NCI-H1436 (cell line): ENCODE results near the gene FOXC1.

Experiments
- DNase-seq: peaks from one replicate; lab custom pipeline; 2025; lab: John Stamatoyannopoulos, UW

The FOXC1 gene

DNA sequence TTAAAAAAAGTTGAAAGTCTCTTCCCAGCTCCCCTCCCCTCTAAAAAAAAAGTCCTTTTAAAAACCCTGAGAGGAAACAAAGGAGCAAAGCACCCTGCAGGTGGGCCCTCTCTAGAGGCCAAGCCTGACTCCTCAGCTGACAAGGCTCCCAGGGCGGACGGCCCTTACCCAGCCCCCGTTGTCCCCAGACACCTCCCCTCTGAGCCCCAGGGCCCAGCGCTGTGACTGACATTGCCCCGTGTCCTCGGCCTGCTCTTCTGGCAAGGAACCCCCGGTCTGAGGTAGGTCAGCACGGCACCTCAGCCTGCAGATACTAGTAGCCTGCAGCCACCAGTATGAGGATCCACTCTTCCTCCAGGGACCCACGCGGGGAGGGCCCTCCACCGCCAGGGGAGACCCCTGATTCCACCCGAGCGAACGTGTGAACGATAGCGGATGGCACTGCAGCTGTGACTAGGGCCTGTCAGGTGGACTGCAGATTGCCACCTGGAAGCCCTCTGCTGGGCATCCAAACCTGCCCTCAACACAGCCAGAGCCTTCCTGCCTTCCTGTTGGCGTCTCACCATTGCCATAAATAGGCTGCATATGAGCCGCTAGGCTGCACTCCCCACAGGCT lies 34.2 kb downstream of the FOXC1 start:
- DNase-seq: no peak

DNA sequence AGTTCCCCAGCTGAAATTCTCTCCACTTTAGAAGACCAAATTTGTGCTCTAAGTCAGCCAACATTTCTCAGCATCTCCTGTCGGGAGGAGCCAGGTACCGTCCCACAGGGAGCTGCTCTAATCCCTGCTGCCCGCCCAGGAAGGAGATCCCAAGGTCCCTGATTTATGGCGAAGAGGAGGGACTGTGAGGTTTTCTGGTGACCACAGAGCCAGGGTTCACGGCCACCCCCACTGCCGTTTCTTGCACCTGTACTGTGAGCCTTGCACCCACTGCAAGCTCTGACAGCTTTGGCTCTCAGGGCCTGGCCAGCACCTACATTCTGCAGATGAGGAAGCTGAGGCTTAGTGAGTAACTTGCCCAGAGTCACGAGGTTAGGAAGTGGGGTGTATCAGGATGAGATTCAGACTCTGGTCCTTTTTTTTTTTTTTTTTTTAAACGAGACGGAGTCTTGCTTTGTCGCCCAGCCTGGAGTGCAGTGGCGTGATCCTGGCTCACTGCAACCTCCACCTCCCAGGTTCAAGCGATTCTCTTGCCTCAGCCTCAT lies 34.9 kb downstream of the FOXC1 start:
- DNase-seq: no peak

DNA sequence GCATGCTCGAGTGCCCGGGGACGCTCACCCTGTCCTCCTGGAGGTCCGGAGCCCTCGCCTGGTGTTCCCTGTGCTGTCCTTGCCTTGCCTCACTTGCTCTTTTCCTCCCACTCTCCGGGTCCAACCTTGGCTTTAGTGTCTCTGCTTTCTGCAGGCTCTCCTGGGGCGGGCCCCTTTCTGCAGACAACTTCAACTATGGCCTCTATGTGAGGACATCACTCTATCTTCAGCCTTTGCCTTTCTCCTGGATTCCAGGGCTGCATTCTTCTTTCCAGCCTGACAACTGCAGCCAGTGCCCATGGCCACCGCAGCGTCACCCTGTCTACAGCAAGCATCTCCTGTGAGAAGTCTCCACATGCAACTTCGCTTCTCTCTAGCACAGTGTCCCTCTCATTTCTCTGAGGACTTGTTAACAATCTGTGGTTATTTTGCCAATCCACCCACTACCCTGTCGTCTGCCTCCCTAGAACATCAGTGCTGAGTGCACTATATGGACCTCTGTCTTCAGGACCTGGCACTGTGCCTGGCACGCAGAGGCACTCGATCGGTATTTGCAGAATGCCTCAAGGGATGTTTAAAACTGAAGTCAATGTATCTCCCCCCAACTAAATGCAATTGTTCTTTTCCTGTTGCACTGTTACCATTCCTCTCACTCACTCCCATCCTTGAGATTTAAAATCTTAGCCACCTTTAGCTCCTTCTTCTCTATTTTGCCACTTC lies 35.9 kb downstream of the FOXC1 start:
- peak; percentile 9 for DNase-seq

GRCh38 chr6:1651362-1651761 lies 41.6 kb downstream of the FOXC1 start:
- no peak for DNase-seq

GRCh38 chr6:1652842-1653241 lies 43.1 kb downstream of the FOXC1 start:
- DNase-seq: no peak

GRCh38 chr6:1654054-1654453 lies 44.3 kb downstream of the FOXC1 start:
- DNase-seq: no peak

GRCh38 chr6:1657116-1657770 lies 47.5 kb downstream of the FOXC1 start:
- DNase-seq: no peak

DNA sequence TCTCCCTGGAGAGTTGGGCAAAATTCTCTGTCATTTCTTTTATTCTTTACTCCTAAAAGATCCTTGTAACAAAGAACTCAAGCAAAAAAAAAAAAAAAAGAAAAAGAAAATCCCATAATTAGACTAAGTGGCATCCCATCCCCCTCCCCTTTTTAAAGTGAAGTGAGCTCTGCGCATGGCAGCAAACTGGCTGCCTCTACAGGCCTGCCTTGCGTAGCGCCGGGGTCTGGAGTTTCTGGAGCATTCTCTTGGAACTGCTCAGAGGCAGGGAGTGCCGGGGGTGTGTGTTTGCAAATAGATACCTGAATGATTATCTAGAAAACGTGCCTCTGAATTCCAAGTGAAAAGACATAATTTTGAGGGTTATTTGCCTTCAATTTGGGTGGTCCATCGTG lies 48.1 kb downstream of the FOXC1 start:
- no peak for DNase-seq

- DNase-seq: no peak
Observed at GRCh38 chr6:1658212-1659005, 48.7 kb downstream of the FOXC1 start.

DNA sequence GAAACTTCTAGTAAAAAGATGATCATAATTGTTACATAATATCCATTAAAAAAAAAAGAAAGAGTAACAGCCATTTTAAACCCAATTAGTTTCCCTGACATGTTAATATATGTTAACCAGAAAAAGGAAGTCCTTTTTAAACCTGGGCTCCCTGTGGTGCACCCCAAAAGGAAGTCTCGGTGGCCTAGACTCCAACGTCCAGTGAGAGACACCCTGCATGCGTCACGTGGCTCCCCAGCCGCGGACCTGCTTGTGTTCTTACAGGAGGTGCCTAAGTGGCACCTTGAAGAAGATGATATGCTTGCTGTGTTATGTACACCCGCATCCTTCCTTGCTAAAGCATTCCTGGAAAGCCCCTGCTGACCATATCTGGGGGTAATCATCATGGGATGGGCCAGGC lies 50.1 kb downstream of the FOXC1 start:
- no peak for DNase-seq

- no peak for DNase-seq
Observed at GRCh38 chr6:1662534-1662933, 52.8 kb downstream of the FOXC1 start.
